Measurements from ENCODE around the gene LYPD3.

- TF ChIP-seq, protein P1, sequence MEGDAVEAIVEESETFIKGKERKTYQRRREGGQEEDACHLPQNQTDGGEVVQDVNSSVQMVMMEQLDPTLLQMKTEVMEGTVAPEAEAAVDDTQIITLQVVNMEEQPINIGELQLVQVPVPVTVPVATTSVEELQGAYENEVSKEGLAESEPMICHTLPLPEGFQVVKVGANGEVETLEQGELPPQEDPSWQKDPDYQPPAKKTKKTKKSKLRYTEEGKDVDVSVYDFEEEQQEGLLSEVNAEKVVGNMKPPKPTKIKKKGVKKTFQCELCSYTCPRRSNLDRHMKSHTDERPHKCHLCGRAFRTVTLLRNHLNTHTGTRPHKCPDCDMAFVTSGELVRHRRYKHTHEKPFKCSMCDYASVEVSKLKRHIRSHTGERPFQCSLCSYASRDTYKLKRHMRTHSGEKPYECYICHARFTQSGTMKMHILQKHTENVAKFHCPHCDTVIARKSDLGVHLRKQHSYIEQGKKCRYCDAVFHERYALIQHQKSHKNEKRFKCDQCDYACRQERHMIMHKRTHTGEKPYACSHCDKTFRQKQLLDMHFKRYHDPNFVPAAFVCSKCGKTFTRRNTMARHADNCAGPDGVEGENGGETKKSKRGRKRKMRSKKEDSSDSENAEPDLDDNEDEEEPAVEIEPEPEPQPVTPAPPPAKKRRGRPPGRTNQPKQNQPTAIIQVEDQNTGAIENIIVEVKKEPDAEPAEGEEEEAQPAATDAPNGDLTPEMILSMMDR (conservative IDR thresholded peaks at IDR 0.05) = peak; percentile 80
- no peak for TF ChIP-seq ZFX (IDR thresholded peaks at IDR 0.05)
These were observed 18.5 kb downstream of the LYPD3 start for GRCh38 chr19:43446746-43447489.

Measured in C4-2B (cell line).